Esophagus mucosa (tissue), 1 donor: ENCODE measurements around the gene SSPN. TPM values are rescaled to one million over a fixed set of nuclear protein-coding genes. Genes with fewer than 3 reads are reported as not detected.

Experiments
- ATAC-seq: fragments of 200-7000 bp; cut with Tn5 transposase; one replicate; pipeline ENCODE4 v1.9.1; 2020
- total RNA-seq: library from RNA; stranded (reverse); gene quantifications from one replicate; pipeline ENCODE4 v1.2.4, GENCODE V29; 2023
- donor health status: DM: yes; HTN: yes; CAD: no.

SSPN gene, protein sequence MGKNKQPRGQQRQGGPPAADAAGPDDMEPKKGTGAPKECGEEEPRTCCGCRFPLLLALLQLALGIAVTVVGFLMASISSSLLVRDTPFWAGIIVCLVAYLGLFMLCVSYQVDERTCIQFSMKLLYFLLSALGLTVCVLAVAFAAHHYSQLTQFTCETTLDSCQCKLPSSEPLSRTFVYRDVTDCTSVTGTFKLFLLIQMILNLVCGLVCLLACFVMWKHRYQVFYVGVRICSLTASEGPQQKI
- total RNA-seq, result 1.4 TPM

DNA sequence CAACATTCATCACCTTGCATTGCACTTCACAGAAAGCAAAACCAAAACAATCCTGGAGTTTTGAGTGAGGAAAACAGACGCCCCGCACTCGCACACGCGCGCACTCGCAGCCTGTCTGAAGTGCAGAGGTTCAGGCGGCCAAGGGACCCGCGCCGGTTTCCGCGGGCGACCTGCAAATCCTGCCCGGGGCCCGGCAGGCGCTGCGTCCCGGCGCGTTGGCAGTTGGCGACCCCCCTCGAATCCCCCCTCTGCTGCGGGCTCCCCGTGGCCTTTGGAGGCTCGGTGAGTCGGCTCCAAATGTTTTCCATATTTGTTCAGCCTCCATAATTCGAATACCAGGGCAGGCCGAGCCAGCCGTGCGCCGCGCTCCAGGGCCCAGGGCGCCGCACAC, at the start of gene SSPN:
SSPN (plus strand) TSS at position 324 of the 391 bp plus-strand sequence. CDS start 100 bp downstream, outside the sequence.
- ATAC-seq, result peak; percentile 40

DNA sequence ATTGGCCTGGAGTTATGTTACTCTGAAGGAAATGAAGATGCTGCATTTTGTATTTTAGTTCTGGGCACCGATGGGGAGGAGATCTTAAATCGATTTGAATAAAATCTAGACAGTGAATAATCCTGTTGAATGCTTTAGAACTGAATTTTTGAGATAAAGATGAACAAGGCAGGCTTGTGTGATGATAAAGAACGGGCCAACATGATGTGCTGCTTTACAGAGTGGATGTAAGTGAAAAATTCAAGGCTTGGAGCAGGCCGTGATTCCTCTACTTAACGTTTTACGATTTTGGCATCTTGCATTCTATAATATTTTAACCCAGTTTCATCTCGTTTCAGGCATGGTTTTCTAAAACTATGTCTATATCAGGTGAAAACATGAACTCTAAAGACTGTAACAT, 47.1 kb upstream of the SSPN start:
- no peak for ATAC-seq

DNA sequence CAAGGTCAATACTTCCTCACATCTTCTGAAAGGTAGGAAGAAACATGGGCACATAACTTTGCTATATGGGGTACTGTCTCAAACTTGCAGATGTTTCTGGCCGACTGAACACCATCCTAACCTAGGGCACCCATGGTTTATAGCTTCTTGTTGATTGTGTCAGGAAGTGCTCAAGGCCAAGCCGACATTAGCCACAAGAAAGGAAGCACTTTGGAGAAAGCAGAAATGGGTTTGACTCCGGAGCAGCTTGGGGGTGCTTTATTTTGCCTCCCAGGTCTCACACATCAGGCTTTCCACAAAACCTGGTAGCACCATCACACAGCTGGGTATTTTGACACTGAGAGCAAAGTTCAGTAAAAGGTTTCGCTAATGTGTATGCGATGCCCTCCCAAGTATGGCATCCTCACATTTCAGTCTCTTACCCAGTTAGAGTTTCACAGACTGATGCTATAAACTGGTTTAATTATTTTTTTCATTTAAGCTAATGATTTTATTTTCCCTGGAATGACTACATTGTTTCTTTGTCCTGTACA, 45.3 kb upstream of the SSPN start:
- no peak for ATAC-seq

DNA sequence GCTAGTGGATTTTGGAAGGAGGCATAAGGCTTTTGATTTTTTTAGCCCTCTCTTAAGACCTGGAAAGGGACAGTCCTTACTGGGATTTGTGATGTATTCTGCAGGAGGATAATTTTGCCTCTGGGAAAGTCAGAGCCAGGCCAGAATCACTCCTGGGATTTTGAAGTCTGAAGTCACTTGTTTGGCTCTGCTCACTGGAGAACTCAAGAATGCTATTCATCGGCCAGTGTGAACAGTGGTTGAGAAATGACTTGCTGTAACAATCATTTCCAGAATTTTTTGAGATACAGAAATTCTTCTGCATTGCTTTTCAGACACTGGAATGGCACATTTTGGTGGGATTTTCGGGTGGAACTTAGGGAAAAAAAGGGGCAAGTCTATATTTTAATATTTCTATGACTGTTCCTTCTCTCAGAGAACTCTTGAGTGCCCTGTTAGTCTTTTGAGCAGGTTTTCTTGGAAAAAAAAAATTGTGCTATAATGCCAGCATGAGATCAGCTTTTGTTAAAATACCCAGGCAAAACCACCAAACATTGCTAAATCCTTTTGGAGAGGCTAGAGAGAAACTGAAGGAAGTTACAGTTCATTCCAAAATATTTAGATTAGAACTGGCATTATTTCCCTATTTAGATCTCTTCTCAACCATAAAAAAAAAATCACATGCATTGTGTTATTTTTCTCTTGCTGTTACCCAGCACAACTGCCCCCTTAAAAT, 44.5 kb upstream of the SSPN start:
- no peak for ATAC-seq

DNA sequence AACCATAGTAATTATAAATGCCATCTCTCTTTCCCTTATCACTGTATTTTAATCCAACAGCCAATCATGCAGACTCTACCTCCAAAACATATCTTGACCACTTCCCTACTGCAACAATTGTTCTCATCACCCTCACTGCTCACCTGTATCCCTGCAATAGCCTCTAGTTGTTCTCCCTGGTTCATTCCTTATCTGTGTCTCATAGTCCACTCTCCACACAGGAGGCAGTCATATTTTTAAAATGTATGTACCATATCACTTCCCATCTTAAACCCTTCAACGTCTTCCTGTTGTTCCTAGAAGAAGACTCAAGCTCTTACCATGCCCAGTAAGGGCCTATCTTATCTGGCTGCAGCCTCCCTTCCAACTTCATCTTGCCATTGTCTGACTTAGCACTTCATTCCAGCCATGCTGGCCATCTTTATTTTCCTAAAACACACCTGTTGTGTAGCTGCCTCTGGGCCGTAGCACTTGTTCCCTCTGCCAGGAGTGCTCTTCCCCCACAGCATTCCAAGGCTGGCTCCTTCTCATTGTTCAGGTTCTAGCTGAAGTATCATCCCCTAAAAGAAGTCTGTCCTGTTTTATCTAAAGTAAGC, 42.8 kb upstream of the SSPN start:
- no peak for ATAC-seq

DNA sequence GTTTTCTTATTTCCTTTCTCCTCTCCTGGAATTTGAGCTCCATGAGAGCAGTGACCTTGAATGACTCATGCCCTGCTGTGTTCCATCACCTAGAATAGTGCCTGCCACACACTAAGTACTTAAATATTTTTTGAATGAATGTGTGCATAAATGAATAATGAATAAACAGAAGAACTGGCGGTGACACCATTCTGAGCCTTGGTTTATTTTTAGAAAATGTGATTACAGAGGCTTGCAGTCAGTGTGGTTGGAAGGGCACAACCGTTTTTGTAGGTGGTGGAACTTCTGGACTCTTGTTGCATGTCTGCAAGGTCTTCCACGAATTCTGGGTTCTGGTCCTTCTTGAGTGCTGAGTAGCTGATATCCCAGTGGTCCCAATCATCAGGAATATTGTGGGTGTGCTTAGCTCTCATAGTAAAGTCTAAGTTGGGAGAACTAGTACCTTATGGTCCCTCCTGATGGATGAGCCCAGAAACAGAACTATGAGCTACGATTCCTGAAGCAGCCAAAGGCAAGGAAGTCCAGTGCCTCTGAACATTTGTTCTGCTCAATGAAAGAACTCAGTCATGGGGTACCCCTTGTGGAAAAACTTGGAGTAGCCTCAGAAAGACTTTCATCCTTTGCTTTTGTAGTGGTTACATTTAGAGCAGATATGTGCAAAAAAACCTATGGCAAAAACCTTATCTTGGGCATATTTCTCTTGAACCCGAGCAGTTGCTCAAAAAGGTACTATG, 41.8 kb upstream of the SSPN start:
- ATAC-seq, result peak; percentile 77

DNA sequence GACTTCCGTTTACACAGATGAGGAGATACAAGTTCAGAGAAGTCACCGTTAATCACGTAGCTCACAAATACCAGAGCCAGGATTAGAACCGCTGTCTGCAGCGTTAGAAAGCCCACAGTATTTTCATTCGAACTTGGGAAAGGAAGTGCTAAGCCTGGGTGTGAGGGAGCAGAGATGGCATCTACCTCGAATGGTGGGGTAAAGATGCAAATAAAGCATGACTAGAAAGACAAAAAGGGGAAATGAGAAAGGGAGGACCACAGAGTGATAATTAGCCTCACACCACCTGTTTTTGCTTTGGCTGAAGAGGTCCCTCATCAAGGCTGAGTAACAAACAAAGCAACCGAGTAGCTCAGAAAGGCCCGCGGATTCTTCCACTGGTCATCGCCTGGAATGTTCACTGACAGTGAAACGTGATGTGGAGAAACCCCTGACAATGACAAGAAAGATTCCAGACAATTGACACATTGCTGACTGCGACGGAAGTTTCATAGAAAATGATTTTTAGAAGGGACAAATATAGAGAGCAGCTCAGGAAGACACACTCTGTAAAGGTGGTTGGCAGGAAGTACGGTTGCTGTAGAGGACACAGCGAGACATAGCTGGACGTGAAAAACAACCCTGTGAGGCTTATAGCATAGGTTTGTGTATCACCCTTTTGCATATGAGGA, 39.0 kb upstream of the SSPN start:
- ATAC-seq, result peak; percentile 56

DNA sequence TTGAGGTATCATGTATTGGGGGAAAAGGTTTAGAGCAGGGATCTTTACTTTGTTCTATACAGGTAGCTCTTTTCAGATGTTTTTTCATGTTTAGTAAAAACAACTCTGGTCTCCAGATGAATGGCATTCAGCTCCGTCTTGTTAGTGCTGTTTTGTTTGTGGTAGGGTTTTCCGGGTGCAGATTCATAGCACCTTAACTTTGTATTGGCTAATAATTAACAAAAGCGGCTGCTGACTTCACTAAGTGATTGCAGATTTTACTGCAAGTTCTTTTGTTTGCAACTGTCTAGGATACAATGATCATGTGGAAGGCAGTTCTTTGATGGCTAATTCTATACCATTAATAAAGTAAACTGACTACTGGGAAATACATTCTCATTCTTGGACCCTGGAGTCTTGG, 38.4 kb upstream of the SSPN start:
- no peak for ATAC-seq

DNA sequence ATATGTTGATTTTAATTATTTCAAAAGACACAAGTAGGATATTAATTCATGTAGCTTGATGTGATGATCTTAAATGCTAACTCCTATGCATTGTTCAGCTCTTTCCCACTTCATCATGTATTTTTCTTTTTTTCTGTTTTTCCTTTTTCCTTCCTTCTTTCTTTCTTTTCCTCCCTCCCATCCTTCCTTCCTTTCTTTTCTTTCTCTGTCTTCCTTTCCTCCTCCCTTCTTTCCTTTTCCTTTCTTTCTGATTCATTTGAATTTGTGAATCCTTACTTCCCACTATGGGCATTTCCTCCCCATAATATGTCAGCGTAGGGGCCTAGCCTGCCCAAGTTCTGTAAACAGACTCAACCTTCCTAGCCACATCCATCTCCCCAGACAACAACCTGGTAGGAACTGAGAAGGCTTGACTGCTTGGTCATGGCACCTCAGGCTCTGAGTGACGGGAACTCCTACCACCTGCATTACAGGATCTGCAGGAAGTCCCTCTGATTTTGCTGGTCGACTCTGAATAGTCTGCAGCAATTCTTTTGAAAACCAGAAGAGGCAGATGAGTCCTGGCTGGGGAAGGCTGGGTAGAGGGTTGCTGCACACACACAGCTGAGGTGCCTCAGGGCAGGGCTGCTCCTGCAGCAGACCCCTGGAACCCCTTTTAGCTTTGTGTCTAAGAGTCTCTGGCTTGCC, 37.2 kb upstream of the SSPN start:
- ATAC-seq, result peak; percentile 88

DNA sequence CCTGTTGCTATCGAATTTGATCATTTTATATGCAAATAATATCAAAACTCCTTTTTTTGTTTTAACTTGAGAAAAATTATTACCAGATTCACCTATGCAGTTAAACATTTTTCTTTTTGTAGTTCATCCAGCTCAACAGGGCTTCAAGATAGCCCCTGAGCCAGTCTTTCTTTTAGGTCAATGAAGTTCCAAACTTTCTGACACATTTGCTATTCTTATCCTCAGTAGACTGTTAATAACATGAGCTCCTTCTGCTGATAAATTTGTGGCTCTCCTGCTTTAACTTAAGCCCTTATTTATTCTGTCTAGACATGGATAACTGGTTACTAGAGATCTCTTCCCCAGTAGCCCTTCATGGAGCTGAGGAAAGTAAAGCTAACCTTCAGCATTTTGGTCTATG, 33.2 kb upstream of the SSPN start:
- no peak for ATAC-seq

DNA sequence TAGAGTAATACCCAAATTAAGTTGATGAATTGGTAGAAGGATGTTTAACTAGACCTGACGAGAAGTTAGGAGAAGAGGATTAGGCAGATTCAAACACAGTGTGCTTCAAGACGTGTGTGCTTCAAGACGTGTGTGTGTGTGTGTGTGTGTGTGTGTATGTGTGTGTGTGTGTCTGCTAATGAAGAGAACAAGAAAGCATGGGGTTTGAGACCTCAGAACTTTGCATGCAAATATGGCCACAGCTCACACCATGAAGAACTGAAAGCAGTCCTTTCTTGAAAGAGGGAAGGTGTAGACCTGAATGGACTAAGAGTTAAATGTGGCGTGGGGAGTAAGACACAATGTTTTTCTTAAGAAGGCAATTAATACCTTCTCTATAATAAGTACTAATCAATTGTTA, 32.5 kb upstream of the SSPN start:
- peak; percentile 40 for ATAC-seq

DNA sequence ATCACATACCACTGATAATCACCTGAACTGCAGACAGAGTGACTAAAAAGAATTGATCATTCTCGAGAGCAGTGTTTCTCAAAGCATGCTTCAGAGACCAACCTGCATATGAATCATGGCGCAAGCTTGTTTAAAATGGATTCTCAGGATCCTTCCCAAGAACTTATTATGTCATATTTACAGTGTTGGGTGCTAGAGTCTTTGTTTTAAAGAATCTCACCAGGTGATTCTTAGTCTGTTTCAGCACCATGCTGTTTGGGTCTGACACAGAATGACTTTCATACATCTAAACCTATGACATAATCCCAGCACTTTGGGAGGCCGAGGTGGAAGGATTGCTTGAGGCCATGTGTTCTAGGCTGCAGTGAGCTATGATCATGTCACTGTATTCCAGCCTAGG, 31.3 kb upstream of the SSPN start:
- no peak for ATAC-seq

DNA sequence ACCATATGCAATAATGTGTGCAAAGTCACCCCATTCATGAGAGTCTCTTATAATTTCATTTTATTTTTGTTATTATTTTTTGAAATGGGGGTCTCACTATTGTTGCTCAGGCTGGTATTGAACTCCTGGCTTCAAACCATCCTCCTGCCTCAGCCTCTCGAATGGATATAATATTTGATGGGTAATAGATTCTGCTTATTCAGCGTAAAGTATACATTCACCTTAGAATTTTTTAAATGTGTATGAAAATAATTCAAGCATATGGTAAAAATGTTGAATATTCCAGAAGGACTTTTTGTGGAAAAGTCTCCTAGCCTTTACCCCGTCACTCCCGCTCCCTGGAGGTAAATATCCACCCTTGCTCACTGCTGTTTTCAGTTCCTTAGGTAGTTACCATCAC, 23.4 kb upstream of the SSPN start:
- no peak for ATAC-seq

DNA sequence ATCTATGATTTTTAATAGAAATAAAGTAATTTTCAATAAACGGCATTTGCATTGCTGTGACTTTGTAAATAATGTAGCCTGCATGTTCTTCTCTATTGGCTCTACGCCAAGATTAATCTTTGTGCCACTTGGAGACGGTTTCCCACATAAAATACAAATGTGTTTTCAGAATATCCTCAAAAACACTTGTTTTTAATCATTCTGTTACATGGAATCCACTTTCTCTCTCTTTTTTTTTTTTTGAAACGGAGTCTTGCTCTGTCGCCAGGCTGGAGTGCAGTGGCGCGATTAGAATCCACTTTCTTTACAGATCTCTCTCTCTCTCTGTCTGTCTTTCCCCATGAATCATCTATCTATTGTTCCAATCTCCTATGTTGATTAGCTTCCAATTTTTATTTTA, 22.8 kb upstream of the SSPN start:
- no peak for ATAC-seq

DNA sequence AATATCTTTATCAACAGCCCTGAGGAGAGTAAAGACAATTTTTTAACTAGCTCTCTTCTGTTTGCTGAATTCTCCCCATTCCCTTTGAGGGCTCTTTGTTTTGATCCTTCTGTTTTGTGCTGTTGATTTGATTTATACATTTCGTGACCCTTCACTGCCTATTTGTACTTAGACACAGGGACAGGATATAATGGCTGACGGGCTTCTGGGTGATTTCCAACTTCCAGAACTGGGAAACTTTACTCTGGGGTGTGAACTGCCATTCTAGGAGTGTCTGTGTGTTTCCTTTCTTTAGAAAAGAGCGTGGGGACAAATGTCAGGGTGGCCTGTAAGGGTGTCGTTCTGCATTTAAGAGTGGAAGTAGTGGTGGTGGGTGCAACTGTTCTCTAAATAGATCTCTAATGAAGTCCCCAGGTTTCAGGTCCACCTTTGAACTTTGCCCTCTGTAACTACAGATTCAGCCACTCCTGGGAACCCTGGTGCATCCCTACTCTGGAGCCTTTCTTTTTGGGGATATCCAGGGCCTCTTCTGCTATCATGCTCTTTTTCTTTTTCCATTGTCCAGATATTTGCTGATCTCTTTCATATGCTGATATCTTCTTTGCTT, 22.3 kb upstream of the SSPN start:
- no peak for ATAC-seq

DNA sequence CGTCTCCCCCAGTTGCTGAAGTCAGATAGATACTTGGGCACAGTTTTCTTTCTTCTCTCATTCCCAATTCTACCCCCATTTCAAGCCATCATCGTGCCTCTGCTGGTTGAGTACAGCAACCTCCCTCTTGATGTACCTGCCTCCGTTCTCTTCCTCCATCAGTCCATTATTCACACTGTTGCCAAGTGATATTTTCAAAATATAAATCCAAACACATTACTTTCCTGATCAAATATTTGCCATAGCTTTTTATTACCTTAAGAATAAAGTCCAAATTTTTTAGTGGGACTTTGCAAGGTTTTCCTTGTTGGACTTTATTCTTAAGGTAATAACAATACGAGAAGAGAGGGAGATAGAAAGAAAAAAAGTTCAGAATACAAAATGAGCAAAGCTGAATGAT, 18.6 kb upstream of the SSPN start:
- ATAC-seq, result no peak

DNA sequence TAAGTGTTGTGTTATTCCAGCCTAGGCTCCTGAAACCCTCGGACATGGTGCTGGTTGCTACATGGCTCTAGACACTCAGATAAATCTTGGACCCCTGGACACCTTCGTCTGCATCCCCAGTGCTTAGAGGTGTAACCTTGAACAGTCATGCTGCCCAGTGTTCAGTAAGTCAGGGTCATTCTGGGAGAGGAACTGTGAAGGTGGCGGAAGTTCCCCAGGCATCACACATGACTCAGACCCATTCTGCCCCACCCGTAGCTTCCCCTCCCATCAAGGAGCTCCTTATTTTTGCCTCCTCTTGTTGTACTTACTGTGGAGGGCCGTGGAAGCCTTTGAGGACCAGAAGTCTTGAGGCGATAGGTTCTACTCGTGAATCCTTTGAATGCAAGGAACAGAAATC, 18.1 kb upstream of the SSPN start:
- peak; percentile 47 for ATAC-seq

DNA sequence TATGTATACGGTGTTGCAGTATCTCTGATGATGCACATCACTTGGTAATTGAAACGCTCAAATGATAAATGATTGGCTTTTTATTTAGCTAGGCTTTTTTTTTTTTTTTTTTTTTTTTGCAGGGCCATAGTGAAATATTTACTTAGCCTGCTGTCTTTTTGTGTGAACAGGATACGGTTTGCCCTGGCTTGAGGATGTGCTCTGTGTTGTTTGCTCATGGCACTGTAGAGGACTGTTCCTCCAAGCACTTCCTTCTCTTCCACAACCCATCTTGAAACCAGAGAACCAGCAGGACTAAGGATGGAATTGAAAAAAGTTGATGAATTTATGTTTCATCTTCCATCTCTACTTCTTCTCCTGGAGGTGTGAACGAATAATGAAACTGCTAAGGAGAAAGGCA, 15.5 kb upstream of the SSPN start:
- ATAC-seq, result no peak

DNA sequence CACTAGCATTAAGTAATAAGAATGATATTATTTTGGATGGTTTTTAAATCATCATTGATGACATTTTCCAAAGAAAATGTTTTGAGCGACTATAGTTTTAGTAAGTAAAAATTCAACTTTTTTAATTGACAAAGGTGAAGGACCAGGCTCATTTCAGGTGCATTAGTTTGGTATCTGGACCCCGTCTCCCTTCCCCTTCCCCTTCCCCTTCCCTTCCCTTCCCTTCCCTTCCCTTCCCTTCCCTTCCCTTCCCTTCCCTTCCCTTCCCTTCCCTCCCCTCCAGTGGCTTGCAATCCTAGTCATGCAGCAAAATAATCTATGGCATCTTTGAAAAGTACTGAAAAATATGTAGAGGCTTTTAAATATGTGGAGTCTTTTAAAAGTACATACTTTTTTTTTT, 13.0 kb upstream of the SSPN start:
- ATAC-seq, result no peak

DNA sequence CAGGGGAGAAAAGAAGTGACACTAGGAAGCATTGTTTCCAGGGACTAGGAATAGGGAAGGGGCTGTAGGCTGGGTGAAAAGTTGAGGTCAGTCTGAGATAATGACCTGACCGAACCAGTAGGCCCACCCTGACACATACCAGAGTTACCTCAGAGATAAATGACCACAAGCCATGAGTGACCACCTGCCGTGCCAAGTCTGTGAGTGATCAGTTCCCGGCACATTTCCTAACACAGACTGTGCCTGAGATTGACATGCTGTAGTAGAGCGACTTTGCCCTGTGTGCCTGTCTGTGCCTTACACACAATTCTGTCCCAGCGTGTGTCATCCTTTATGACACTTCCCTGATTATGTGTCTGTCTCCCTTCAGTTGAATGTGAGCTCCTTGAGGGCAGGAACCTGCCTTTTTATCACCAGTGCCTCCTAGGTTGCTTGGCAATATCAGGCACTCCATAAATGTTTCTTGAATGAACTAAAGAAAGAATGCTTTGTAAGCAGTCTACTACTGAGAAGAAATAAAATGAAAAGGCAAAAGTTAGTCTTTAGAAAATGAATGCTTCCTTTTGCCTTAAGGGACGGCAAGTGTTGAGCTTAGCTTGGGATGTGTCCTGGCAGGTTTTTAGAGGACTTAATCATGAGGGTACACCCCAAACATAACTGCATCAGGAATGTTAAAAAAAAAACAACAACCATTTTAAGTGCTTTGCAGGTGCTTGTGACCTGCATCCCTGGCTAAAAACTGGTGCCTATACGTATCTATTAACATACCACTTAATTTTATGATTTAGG, 9.6 kb upstream of the SSPN start:
- ATAC-seq, result peak; percentile 63
